HG03342 (cell line): ENCODE data around the gene ADAM15.

Experiments used
- ATAC-seq: cut with Tn5 transposase; IDR thresholded peaks from one replicate; pipeline ENCODE4 v1.9.1; 2021; ENCODE audit warnings: mild to moderate bottlenecking, moderate library complexity; ENCODE audit not compliant: unreplicated experiment

ADAM15 gene

GRCh38 chr1:155011437-155012025, 39.6 kb upstream of the ADAM15 start:
- no peak for ATAC-seq

GRCh38 chr1:155012026-155012546, 39.0 kb upstream of the ADAM15 start:
- no peak for ATAC-seq

DNA sequence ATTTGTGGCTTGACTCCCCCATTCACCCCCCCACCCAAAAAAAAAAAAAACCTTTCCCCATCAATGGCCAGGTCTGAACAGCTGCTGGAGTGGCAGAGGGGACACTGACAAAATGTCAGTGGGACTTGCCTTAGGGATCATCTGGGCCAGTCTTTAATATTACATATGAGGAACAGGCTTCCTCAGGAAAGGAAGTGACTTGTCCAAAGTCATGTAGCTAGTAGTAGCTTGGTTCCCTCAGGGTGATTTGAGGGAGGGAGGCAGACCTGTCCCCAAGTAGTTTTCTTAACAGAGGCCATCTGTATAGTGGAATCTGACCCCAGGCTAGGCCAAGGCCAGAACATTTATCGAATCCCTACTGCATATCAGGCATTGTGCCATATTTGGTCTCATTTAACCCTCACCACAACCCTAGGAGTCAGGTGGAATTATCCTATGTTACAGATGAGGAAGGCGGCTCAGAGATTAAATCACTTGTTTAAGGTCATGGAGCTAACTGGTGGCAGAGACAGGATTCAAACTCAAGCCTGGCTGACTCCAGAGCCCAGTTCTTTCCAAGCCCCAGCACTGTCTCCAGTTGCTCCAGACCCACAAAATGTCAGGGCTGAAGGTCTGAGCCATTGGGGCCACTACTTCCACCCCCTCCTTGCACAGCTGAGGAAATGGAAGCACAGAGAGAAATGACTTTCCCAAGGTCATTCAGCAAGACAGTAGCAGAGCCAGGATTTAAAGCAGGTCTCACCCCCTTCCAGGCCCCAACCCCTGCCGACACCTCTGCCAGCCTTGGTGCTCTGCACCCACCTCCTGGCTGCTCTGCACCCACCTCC, 38.1 kb upstream of the ADAM15 start:
- ATAC-seq, result no peak

DNA sequence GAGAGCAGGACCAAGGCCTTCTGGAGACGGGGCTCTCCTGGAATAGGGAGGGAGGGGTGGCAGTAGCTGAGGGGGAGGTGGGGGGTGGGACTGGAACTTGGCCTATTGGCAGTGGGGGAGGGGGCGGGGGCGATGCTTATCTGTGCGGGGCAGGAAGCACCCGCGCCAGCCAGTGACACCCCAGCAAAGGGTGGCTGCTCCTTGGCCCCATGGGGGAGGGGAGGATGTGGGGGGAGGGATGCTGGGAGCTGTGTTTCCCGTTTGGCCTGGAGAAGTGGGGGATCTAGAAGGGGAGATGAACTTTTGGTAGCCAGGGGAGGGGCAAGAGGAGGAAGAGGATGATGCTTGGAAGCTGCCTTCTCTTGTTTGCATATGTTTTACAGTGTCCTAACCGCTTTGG, 37.5 kb upstream of the ADAM15 start:
- no peak for ATAC-seq

GRCh38 chr1:155014709-155015508, 36.2 kb upstream of the ADAM15 start:
- no peak for ATAC-seq

DNA sequence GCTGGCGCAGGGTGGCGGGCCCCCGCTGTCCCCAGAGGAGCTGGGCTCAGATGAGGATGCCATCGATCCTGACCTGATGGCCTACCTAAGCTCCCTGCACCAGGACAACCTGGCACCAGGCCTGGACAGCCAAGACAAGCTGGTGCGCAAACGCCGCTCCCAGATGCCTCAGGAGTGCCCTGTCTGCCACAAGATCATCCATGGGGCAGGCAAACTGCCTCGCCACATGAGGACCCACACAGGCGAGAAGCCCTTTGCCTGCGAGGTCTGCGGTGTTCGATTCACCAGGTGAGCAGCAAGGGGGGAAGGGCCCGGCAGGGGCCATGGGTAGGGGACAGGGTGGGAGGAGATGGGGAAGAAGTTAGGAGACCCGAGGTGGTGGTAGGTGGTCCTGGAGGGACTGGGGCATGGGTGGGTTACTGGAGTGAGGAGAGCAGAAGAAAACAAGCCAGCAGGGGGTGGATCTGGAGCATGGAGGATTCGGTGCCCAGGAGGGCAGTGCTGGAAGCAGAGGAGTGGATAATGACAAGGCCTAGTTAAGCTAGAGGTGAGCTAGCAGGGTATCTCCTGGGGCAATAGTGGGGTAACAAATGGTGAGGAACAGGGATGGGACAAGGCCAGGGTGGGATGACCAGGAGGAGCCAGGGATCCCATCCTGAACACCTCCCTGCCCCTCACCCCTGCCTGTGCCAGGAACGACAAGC, 35.4 kb upstream of the ADAM15 start:
- ATAC-seq, result no peak

- ATAC-seq, result no peak
These were observed 34.8 kb upstream of the ADAM15 start for GRCh38 chr1:155016231-155016831.

- ATAC-seq, result peak; percentile 64
These were observed 33.8 kb upstream of the ADAM15 start for GRCh38 chr1:155017041-155017945.

DNA sequence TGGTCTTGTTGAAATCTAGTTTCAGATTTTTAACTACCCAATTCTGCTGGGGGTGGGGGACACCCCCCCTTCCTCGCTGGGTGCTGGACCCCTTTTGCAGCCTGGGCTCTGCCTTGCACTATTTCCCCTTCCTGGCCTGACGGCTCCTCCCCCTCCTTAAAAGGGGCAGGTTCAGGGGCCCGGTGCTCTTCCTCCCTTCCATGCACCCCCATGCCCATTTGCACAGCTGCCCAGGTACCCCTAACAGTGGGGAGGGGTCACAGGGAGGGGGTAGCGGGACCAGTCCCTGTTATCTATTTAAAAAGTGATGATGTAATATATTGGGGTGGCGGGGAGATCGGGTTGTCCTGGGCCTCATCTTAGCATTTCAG, 33.2 kb upstream of the ADAM15 start:
- ATAC-seq, result peak; percentile 16

GRCh38 chr1:155018617-155019348, 32.3 kb upstream of the ADAM15 start:
- ATAC-seq, result no peak

DNA sequence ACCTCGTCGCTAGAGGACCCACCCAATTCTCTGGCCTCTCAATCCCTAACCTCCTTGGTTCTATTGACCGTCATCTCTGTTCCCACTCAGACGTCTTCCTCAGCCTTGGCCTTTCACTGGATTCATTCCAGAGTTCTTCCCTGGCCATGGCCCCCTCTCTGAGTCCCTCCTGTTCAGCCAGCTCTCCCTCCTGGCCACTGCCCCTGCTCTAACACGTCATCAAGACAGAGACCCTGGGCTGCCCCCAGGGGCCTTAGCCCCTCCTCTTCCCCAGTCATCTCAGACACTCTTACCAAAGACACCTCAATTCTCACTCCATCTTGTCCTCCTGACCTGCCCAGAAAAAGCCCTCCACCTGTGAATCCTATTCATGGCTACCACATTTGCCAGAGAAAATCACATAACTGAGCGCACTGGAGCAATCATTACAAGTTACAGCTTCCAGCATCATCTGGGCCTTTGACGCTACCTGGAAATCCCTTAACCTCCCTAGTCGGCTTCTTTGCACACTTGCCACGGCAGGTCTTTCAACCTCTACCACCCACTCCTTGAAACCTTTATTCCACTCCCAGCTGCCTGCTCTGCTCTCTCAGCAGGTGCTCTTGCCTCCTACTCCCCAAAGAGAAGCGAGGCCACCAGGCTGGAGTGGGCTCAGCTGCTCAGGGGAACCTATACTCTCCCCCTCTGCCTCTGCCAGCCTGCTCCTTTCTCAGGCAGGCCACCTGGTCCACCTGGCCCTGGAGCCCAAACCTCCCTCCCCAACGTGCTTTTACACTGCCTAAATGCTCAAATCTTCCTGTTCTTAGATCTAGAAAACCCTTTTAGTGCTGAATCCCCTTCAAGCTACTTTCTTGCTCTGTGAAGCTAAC, 31.5 kb upstream of the ADAM15 start:
- no peak for ATAC-seq

DNA sequence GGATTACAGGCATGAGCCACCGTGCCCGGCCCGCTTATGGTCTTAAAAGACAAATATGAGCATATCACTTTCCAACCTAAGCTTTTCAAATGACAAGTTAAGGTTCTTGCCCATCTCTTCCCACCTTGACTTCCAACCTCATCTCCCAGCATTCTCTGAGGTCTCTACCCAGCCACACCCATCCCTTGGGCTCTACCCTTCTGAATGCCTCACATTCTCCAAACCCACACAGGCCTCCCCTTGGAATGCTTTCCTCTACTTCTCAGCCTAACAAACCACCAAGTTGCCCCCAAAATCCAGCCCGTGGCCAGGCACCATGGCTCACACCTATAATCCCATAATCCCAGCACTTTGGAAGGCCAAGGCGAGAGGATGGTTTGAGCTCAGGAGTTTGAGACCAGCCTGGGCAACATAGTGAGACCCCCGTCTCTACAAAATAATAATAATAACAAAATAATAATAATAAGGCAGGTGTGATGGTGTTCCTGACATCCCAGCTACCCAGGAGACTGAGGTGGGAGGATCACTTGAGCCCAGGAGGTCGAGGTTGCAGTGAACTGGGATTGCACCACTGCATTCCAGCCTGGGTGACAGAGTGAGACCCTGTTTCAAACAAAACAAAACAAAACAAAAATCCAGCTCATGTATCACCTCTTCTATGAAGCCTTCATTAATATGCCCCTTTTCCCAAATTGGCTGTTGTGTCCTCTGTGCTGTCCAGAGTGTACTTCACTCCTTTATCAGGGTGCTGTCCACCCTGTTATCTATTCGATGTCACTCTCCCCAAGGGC, 28.8 kb upstream of the ADAM15 start:
- ATAC-seq, result no peak

DNA sequence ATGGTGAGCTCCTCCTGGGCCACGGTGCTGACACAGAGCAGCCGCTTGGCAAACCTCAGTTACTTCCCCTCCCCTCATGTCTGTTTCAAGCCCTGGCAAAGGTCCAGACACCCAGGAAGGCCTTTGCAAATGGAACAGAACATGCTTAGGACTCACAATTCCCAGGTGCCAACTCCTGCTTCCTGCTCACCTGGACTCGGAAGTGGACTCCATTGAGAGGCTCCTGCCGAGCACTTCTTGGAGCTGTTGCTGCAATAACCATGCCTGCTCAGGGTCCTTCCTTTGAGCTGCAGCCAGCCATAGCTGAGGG, 28.2 kb upstream of the ADAM15 start:
- no peak for ATAC-seq

GRCh38 chr1:155023627-155024026, 27.5 kb upstream of the ADAM15 start:
- no peak for ATAC-seq

DNA sequence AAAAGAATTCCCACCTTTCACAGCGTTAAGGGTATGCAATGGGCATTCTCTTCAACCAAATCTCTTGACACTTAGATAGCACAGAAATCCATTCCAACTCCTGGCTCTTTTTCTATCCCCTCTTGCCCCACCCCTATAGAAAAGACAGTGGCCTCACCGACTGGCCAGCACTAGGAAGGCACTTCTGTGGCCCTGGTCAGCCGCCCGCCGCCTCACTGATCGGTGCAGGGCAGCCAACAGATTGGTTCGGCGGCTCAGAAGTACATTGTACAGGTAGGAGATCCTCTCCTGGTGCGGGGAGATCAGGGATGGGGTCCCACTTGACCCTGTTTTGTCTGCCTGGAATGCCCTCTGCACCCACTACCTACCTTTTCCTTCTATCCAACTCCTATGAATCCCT, 26.8 kb upstream of the ADAM15 start:
- ATAC-seq, result no peak

DNA sequence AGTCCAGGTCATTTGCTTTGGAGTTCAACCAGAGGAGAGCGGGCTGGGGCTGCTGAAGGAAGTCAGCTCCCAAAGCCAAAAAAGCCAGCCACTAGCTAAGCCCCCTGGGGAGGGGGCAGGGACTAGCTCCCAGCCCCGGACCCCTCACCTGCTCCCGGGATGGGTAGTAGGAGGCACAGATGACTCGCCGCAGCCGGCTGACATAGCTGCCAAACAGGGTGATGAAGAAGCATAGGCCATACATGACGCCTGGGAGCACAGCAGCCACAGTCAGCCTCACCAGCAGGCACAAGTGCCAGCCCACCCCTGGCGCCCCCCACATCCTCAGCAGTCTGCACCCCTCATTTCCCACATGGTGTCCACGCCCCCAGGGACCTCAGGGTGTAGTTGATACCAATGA, 25.0 kb upstream of the ADAM15 start:
- ATAC-seq, result no peak

DNA sequence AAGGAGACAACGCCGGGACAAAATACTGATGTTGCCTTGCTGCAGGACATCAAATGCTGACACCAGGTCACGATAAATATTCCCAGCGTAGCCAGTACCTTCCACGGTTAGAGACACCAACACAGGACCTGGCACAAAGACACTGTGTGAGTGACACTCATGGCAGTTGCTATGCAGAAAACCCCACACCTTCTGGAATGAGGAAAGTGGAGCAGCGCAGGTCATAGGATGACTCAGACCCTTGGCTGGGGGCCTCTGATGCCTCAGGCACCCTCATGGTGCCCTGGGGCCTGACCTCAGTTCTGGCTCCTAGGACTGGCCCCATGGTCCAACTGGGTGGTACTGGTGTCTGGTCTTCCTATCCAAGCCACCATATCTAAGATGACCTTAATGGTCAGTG, 24.5 kb upstream of the ADAM15 start:
- no peak for ATAC-seq
